CMK (cell line): ENCODE results near the gene PTGR1.
"Not testable (repeated sequence)": the region's sequence is repeated elsewhere in the genome, so short reads cannot be mapped to it uniquely, and the experiment has no call there.

Experiments used
- DNase-seq: peaks from one replicate; pipeline ENCODE4 v3.0.0-alpha.2; 2010; ENCODE audit warnings: low read depth

The PTGR1 gene

DNA sequence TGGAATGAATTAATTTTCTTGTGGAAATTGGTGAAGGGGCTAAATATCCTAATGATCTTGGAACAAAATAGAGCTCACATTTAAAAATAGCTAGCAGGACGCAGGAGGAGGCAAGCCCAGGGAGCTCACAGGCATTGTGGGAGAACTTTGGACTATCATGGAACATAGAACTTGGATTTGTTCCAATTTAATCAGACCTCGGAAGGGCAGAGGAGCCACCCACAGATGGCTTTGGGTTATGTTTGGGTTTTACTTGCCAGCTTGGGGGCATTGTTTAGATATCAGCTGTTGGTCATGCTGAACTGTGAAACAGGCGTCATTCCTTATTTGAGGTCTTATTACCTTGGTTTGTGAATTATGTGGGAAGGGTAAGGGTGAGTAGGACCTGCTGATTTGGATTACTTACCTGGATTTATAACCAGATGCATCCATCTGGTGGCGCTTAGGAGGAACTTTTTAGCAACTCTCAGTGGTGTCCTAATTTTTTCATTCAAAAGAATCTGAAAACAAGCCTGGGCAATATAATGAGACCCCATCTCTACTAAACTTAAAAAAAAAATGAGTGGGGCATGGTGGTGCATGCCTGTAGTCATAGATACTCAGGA, 14.1 kb upstream of the PTGR1 start:
- DNase-seq = no peak

- DNase-seq = no peak
Measured at GRCh38 chr9:111610845-111611244, 11.4 kb upstream of the PTGR1 start.

DNA sequence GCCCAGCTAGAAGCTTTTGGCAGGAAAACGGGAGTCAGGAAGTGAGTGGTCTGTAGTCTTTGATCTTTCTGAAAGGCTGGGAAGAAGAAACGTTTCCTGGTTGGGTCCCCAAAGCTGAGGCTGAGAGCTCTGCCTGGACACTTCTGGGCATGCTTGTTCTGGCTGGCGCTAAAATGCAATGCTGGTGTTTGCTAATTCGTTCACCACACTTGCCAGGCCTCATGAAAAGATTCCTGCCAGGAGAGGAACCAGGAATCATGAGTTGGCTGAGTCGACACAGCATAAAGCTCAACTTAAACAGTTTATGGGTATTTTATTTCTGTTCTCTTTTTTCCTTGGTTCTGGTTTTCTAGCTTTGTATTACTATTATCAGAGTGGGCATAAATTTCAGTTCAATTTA, 10.7 kb upstream of the PTGR1 start:
- no peak for DNase-seq

GRCh38 chr9:111605041-111605559, 5.7 kb upstream of the PTGR1 start:
- DNase-seq = no peak

DNA sequence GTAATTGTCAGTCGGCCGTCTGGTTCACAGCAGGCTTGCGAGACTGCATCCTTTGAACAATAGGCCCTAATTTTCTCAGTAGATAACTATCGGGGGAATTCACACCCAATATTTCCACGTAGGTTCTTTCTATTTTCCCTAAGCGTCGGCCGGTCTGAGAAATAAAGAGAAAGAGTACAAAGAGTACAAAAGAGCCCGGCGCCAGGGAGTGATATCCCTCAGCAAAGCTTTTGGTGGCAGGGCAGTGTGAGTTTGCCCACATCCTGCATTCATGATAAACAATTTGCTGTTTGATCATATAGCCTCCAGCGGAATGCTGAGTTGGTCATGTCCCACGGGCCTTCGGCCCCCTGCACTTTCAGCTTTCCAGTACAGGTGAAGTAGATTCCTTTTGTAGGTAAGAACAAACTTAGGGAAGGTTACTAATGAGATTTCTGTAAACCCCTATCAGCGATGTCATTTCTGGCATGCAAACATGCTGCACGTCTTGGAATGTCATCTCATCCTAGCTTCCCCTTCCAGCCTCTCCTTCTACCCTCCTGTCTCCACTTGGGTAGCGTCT, 4.7 kb upstream of the PTGR1 start:
- DNase-seq = no peak

GRCh38 chr9:111603041-111603440, 3.6 kb upstream of the PTGR1 start:
- DNase-seq = no peak

DNA sequence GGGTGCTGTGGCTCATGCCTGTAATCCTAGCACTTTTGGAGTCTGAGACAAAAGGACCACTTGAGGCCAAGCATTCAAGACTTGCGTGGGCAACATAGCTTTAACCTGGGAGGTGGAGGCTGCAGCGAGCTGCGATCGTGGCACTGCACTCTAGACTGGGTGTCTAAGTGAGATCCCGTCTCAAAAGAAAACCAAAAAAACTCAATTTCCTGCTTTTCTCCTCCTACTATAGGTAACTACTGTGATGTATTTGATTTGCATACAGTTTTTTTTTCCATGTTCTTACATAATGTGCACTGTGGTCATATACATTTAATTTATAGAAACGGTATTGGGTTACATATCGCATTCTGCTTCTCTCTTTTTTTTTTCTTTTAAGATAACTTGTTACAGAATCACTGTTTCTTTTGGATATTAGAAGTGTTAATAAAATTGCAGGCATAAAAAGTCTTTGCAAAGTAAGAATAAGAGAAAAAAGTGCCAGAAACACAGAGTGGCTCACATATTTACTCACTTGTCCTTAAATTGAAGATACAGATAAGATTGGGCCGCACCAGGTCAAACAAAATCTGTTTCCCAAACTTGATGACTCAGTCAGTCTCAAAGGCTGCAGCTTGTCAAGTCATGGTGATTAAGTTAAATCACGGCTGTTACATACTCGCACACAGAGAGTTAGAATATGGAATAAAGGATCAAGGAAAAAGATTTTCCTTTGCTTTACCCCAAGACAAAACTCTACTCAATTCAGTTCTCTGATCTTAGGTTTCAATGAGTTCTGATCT, 2.0 kb upstream of the PTGR1 start:
- DNase-seq = no peak

- DNase-seq = no peak
Measured at GRCh38 chr9:111599955-111600343, 502 bp upstream of the PTGR1 start.

DNA sequence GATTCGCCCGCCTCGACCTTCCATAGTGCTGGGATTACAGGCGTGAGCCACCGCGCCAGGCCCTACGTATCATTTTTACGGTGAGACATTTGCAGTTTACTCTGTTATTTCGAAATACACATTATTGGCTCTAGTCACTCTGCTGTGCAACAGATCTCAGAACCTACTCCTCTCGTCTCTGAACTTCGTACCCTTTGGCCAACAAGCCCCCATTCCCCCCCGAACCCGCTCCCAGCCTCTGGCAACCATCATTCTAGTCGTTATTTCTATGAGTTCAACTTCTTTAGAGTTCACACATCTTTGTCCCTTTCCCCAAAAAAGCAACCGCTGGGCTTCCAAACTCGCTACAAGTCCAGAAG, 735 bp downstream of the PTGR1 start:
- DNase-seq = no peak

- DNase-seq = no peak
Measured at GRCh38 chr9:111597852-111598732, 1.4 kb downstream of the PTGR1 start.

- DNase-seq = no peak
Measured at GRCh38 chr9:111588846-111589245, 10.6 kb downstream of the PTGR1 start.

GRCh38 chr9:111586378-111586777, 13.1 kb downstream of the PTGR1 start:
- no peak for DNase-seq

DNA sequence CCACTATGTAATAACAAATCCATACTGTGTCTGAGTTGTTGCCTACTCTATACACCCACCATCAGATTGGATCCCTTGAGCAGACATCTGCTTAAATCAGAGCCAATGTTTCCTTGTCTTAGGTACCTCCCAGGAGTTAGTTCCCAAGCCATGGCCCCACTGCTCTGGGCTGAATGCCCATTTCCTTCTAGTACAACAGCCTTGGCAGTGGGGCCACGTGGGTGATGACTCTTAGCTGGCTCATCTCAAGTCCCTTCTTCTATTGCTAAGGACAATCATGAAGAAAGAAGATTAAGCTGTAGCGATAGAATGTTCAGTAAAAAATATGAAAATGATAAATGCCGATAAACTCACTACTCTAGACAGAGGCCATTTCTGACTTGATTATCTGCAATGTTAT, 16.6 kb downstream of the PTGR1 start:
- no peak for DNase-seq

- no peak for DNase-seq
Measured at GRCh38 chr9:111572950-111573604, 26.4 kb downstream of the PTGR1 start.

DNA sequence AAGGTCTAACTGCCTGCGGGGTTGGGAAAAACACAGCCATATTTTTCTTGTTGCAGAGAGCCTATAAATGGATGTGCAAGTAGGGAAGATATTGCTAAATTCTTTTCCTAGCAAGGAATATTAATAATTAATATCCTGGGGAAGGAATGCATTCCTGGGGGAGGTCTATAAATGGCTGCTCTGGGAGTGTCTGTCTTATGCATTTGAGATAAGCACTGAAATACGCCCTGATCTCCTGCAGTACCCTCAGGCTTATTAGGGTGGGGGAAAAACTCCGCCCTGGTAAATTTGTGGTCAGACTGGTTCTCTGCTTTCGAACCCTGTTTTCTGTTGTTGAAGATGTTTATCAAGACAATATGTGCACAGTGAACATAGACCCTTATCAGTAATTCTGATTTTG, 31.3 kb downstream of the PTGR1 start:
- not testable (repeated sequence) for DNase-seq

DNA sequence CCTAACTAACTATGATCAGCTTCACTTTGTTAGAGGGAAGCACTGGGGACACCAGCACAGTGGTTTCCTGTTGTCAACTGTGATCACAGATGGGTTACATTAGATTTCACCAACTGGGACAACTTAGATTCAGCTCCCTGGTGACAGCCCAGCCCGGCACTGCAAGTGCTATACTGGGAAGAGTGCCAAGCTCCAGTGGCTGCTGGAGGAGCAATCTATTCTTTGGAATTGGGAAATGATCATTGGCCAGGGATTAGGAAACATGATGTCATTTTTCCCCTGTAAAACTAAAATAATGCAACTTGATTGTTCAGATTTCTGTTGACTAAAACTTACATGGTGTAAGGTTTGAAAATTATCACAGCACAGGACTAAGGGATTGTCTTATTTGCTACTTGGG, 33.2 kb downstream of the PTGR1 start:
- DNase-seq = no peak

DNA sequence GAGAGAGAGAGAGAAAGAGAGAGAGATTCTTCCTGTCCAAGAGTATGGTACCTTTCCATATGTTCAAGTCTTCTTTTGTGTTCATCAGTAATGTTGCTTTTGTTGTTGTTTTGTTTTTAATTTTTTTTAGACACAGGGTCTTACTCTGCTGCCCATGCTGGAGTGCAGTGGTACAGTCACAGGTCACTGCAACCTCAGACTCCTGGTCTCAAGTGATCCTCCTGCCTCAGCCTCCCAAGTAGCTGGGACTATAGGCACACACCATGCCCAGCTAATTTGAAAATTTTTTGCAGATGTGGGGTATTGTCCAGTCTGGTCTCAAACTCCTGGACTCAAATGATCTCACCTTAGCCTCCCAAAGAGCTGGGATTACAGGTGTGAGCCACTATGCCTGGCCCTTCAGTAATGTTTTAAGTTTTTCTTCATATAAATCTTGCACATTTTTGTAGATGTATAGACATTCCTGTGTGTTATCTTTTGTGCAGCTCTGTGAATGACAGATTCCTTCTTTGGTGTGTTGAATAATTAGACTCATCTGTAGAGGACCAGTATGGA, 38.2 kb downstream of the PTGR1 start:
- no peak for DNase-seq

GRCh38 chr9:111559000-111559610, 40.3 kb downstream of the PTGR1 start:
- DNase-seq = no peak

GRCh38 chr9:111555425-111555824, 44.0 kb downstream of the PTGR1 start:
- DNase-seq = not testable (repeated sequence)

DNA sequence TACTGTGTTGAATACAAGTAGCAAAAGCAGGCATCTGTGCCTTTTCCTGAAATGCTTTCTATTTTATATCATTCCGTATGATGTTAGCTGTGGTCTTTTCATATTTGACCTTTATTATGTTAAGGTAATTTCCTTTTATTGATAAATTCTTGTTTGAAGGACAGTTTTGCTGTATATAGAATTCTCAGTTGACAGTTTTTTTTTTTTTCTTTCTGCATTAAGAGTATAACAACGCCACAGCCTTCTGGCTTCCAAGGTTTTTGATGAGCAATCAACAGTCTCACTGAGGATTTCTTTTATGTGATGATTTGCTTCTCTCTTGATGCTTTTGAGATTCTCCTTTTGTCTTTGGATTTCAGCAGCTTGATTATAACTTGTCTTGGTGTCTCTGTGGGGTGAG, 50.8 kb downstream of the PTGR1 start:
- DNase-seq = no peak
